Liver (tissue), 9 donors: ENCODE results near the gene OR2S2. TPM values are rescaled to one million over a fixed set of nuclear protein-coding genes. Genes with fewer than 3 reads are reported as not detected.

Experiments used
- DNase-seq: peaks from one replicate; pipeline ENCODE4 v3.0.0-alpha.2; 2017; ENCODE audit warnings: low spot score
- H3K27ac ChIP-seq, 2 donors: one replicate each; pipeline ENCODE4 v1.7.0; 2013; ENCODE audit warnings: inconsistent platforms in 2 of 2, low read length in 2 of 2, control low read depth in 1 of 2, low read depth in 1 of 2, mild to moderate bottlenecking in 1 of 2
- H3K27me3 ChIP-seq, 4 donors: one replicate each; pipeline versions ENCODE4 v1.6.1 to v1.7.0; 2013; ENCODE audit warnings: low read length in 3 of 4, inconsistent platforms in 1 of 4, mild to moderate bottlenecking in 1 of 4, moderate library complexity in 1 of 4; ENCODE audit not compliant: control insufficient read depth in 4 of 4, insufficient read depth in 4 of 4
- H3K36me3 ChIP-seq, 4 donors: one replicate each; pipeline versions ENCODE4 v1.6.1 to v1.7.0; 2013; ENCODE audit warnings: low read length in 3 of 4, mild to moderate bottlenecking in 3 of 4, low read depth in 1 of 4, moderate library complexity in 1 of 4; ENCODE audit not compliant: control insufficient read depth in 4 of 4, insufficient read depth in 3 of 4
- H3K4me1 ChIP-seq, 4 donors: one replicate each; pipeline versions ENCODE4 v1.6.1 to v1.7.0; 2013; ENCODE audit warnings: low read length in 3 of 4, mild to moderate bottlenecking in 3 of 4, moderate library complexity in 1 of 4; ENCODE audit not compliant: control insufficient read depth in 4 of 4, insufficient read depth in 4 of 4
- H3K4me3 ChIP-seq, 3 donors: one replicate each; pipeline versions ENCODE4 v1.6.1 to v1.7.0; 2013; ENCODE audit warnings: low read length in 3 of 3, control low read depth in 1 of 3, low read depth in 1 of 3, mild to moderate bottlenecking in 1 of 3
- H3K9ac ChIP-seq, 2 donors: one replicate each; pipeline ENCODE4 v1.7.0; 2013; ENCODE audit warnings: low read length in 2 of 2, mild to moderate bottlenecking in 2 of 2, moderate library complexity in 2 of 2, control low read depth in 1 of 2, low read depth in 1 of 2
- H3K9me3 ChIP-seq, 4 donors: one replicate each; pipeline versions ENCODE4 v1.6.1 to v1.7.0; 2013; ENCODE audit warnings: low read length in 3 of 4; ENCODE audit not compliant: control insufficient read depth in 4 of 4
- ATF3 ChIP-seq: IDR thresholded peaks from 2 replicates; pipeline ENCODE4 v1.6.1; 2016; ENCODE audit warnings: antibody characterized with exemption
- CTCF ChIP-seq: fragments of 150-350 bp; IDR thresholded peaks from 2 replicates; pipeline ENCODE4 v1.5.1; 2017; ENCODE audit warnings: improper control_type of control experiment, low read depth, low read length; ENCODE audit not compliant: missing input control
- EGR1 ChIP-seq, 2 donors: IDR thresholded peaks; 2 replicates each; pipeline ENCODE4 v1.6.1; 2016 to 2018; ENCODE audit warnings: antibody characterized with exemption in 2 of 2, low read depth in 2 of 2
- FOXA1 ChIP-seq: IDR thresholded peaks from 2 replicates; pipeline ENCODE4 v1.6.1; 2016; ENCODE audit warnings: antibody characterized with exemption
- FOXA2 ChIP-seq: IDR thresholded peaks from 2 replicates; pipeline ENCODE4 v1.6.1; 2016; ENCODE audit warnings: antibody characterized with exemption
- GABPA ChIP-seq, 2 donors: IDR thresholded peaks in 1 of 2; conservative IDR thresholded peaks in 1 of 2; 2 replicates each; pipeline ENCODE4 v1.6.1; 2016; ENCODE audit warnings: antibody characterized with exemption in 2 of 2, mild to moderate bottlenecking in 1 of 2, moderate library complexity in 1 of 2
- HNF4A ChIP-seq, 2 donors: conservative IDR thresholded peaks; 2 replicates each; pipeline ENCODE4 v1.6.1; 2016; ENCODE audit warnings: antibody characterized with exemption in 2 of 2, mild to moderate bottlenecking in 2 of 2
- HNF4G ChIP-seq: IDR thresholded peaks from 2 replicates; pipeline ENCODE4 v1.6.1; 2016; ENCODE audit warnings: antibody characterized with exemption
- JUND ChIP-seq, 2 donors: IDR thresholded peaks; 2 replicates each; pipeline ENCODE4 v1.6.1; 2016; ENCODE audit warnings: antibody characterized with exemption in 2 of 2
- MAX ChIP-seq: IDR thresholded peaks from 2 replicates; pipeline ENCODE4 v1.6.1; 2016; ENCODE audit warnings: antibody characterized with exemption
- NR2F2 ChIP-seq: IDR thresholded peaks from 2 replicates; pipeline ENCODE4 v1.6.1; 2016; ENCODE audit warnings: antibody characterized with exemption
- RAD21 ChIP-seq, 2 donors: IDR thresholded peaks; 2 replicates each; pipeline ENCODE4 v1.6.1; 2016; ENCODE audit warnings: antibody characterized with exemption in 2 of 2, mild to moderate bottlenecking in 2 of 2
- REST ChIP-seq: IDR thresholded peaks from 2 replicates; pipeline ENCODE4 v1.6.1; 2016; ENCODE audit warnings: antibody characterized with exemption, mild to moderate bottlenecking
- RXRA ChIP-seq, 2 donors: IDR thresholded peaks; 2 replicates each; pipeline ENCODE4 v1.6.1; 2017 to 2018; ENCODE audit warnings: antibody characterized with exemption in 2 of 2, mild to moderate bottlenecking in 1 of 2
- SP1 ChIP-seq: IDR thresholded peaks from 2 replicates; pipeline ENCODE4 v1.6.1; 2018; ENCODE audit warnings: antibody characterized with exemption, mild to moderate bottlenecking
- TAF1 ChIP-seq: conservative IDR thresholded peaks from 2 replicates; pipeline ENCODE4 v1.6.1; 2016; ENCODE audit warnings: antibody characterized with exemption, mild to moderate bottlenecking
- YY1 ChIP-seq: IDR thresholded peaks from 2 replicates; pipeline ENCODE4 v1.6.1; 2016; ENCODE audit warnings: antibody characterized with exemption, mild to moderate bottlenecking
- WGBS: extraction: QIAGEN DNeasy Blood & Tissue Kit; methylation state at CpG from one replicate; pipeline ENCODE4 v1.1.7; 2013; 5-methylcytosine and 5-hydroxymethylcytosine counted together
- polyA plus RNA-seq, 2 donors: library from polyadenylated mRNA; stranded (reverse) in 1 of 2; unstranded in 1 of 2; fragments of 200-250 nt in 1 of 2; fragments of >200 nt in 1 of 2; fragmentation: Nextera tagmentation in 1 of 2; extraction: Ambion mirVana in 1 of 2; gene quantifications; one replicate each; pipeline versions ENCODE4 v1.2.1 to v1.2.3, GENCODE V29; 2013 to 2015
- total RNA-seq, 2 donors: library from RNA; depleted of rRNA; stranded (reverse); fragments of >200 nt; gene quantifications; one replicate each; pipeline ENCODE4 v1.2.3, GENCODE V29; 2014
- TF ChIP-seq, protein P1 (sequence below): IDR thresholded peaks from 2 replicates; pipeline ENCODE4 v1.6.1; 2016; ENCODE audit warnings: antibody characterized with exemption
- donor health status: healthy.
- donor health status: healthy.
- donor health status: healthy.
- donor health status: healthy.
- donor health status: healthy.

The OR2S2 gene
- total and polyA plus RNA-seq, 4 donors = not detected

DNA sequence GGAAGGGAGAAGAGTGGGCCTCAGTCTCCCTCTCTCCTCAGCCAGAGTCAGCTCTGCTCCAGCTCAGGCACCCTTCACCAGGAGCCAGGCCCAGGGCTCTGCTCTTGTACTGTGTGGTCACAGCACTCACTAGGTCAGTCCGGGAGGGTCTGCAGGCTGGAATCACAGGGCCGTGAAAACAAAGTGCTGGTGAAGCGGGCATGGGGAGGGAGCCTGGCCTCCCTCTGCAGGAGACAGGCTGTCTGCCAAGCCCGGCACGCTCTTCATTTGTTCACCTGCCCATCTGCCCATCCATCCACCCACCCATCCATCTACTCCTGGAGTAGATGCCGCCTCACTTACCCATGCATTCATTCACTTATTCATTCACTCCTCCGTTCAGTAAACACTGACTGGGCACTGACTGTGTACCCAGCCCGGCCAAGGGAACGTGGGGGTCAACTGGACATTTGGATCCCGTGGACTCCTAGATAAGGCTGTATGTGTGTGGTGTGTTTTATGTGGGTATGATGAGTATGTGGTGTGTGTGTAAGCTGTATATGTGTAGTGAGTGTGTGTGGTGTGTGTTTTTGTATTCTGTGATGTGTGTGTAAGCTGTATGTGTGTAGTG is 45.1 kb downstream of the OR2S2 start:
- Histone ChIP-seq H3K4me3 (no peak overlapping the region), H3K9ac (no peak overlapping the region), H3K4me1 (peaks cover 4 to 34% (median 18%) of the 10 kb centered on the region in 4 donors), H3K27me3 (no peaks in the 10 kb centered on the region), H3K9me3 (no peaks in the 10 kb centered on the region), H3K27ac (no peak overlapping the region), H3K36me3 (no peaks in the 10 kb centered on the region)
- TF ChIP-seq ATF3 (no peak), FOXA1 (no peak), GABPA (IDR thresholded peaks at IDR 0.05 in 1 of 2, conservative IDR thresholded peaks at IDR 0.05 in 1 of 2) (no peak), JUND (IDR thresholded peaks at IDR 0.05) (no peak), NR2F2 (no peak), EGR1 (IDR thresholded peaks at IDR 0.05; ENCODE audit: low read depth in 2 of 2) (no peak), YY1 (no peak), HNF4A (conservative IDR thresholded peaks at IDR 0.05) (peak in 1 of 2 donors; percentile 72), CTCF (no peak), TAF1 (no peak), RXRA (IDR thresholded peaks at IDR 0.05) (peak in 1 of 2 donors; percentile 55), RAD21 (IDR thresholded peaks at IDR 0.05) (no peak), REST (no peak), HNF4G (no peak), SP1 (no peak), MAX (no peak), FOXA2 (peak; percentile 86)
- TF ChIP-seq, protein P1, sequence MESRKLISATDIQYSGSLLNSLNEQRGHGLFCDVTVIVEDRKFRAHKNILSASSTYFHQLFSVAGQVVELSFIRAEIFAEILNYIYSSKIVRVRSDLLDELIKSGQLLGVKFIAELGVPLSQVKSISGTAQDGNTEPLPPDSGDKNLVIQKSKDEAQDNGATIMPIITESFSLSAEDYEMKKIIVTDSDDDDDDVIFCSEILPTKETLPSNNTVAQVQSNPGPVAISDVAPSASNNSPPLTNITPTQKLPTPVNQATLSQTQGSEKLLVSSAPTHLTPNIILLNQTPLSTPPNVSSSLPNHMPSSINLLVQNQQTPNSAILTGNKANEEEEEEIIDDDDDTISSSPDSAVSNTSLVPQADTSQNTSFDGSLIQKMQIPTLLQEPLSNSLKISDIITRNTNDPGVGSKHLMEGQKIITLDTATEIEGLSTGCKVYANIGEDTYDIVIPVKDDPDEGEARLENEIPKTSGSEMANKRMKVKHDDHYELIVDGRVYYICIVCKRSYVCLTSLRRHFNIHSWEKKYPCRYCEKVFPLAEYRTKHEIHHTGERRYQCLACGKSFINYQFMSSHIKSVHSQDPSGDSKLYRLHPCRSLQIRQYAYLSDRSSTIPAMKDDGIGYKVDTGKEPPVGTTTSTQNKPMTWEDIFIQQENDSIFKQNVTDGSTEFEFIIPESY = no peak
- DNase-seq = no peak
- WGBS = 64% methylated on average over 10 of the region's 10 CpGs
